Measurements from ENCODE around the gene GNAT3.

The GNAT3 gene

GRCh38 chr7:80417211-80417793 is 94.6 kb downstream of the GNAT3 start:
- no peak for DNase-seq (ENCODE audit: low read depth, low spot score)

- DNase-seq (ENCODE audit: low read depth, low spot score) = no peak
These were observed 96.3 kb downstream of the GNAT3 start for GRCh38 chr7:80415522-80415921.

GRCh38 chr7:80415114-80415513 is 96.8 kb downstream of the GNAT3 start:
- DNase-seq (ENCODE audit: low read depth, low spot score) = no peak

DNA sequence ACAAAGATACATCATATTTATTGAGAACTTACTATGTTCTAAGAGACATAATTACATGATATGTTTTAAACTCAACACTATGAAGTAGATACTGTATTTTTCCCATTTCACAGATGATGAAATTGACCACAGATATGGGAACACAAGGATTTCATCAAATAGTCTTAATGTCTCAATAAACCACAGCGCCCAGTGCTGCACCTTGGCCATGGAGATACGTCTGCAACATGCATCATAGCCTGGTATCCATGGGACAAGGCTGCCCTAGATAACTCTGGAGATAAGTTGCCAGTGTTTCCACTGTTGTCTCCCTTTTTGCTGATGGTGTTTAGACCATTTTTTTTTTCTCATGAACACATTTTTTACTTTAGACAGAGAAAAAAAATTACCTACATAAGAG is 97.5 kb downstream of the GNAT3 start:
- no peak for DNase-seq (ENCODE audit: low read depth, low spot score)

GRCh38 chr7:80413383-80413945 is 98.4 kb downstream of the GNAT3 start:
- no peak for DNase-seq (ENCODE audit: low read depth, low spot score)

DNA sequence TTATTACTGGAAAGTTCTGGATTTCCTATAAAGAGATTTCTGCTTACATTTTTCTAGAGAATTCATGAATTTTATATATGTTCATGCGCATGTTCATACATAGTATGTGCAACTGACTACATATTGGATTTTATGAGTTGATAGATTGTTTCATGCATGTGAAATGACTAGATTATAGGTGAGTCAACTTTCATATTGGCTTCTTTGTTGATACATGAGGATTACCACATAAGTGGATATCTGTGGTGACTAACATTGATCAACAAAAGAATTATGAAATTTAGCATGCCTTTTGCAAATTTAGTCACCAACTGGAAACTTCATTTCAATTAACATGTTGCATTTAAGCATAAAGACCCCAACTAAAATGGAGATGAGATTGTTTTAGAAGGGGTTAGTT is 99.0 kb downstream of the GNAT3 start:
- DNase-seq (ENCODE audit: low read depth, low spot score) = no peak

DNA sequence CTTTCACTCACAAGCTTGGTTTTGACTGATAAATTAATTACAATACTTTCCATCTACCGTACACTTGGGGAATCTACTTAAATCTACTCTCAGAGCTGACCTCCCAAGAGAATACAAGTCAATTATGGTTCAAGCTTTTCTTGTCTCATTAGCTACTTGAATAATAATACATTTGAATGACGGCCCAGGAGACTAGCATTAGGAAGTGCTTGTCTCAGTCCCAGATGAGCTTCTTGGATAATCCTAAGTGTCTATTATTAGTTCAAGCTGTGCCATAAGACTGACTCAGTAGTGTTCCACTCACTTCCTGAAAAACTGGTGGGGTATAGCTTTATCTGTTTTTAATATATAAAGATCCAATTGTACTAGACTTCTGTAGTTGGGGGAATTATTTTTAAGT is 100.2 kb downstream of the GNAT3 start:
- DNase-seq (ENCODE audit: low read depth, low spot score) = no peak

- DNase-seq (ENCODE audit: low read depth, low spot score) = peak; percentile 3
These were observed 101.8 kb downstream of the GNAT3 start for GRCh38 chr7:80410081-80410480.

Measured in astrocyte of the hippocampus (primary cell).